Measurements from ENCODE around the gene ADGRF1. TPM values are rescaled to one million over a fixed set of nuclear protein-coding genes. Genes with fewer than 3 reads are reported as not detected.

ADGRF1 gene
- total RNA-seq, 4 donors from 2014 or later = 0.83 TPM; not detected in 3

GRCh38 chr6:47028835-47029360 is 13.2 kb downstream of the ADGRF1 start:
- intact Hi-C loops (cut with DNase I) = no loop called here
- H3K4me1 ChIP-seq = no peaks in the 10 kb centered on the region
- H3K27ac ChIP-seq (replicated peaks in 1 of 4) = no peak overlapping the region
- DNase-seq (ENCODE audit: extremely low spot score) = peak; percentile 62
- H3K27me3 ChIP-seq = peaks cover 0 to 6% (median 0%) of the 10 kb centered on the region in 4 donors
- 83% methylated on average over 8 of the region's 8 CpGs for WGBS
- no peak overlapping the region for H3K4me3 ChIP-seq
- H3K36me3 ChIP-seq = no peaks in the 10 kb centered on the region
- H3K9me3 ChIP-seq = no peaks in the 10 kb centered on the region
- TF ChIP-seq EP300 (IDR thresholded peaks at IDR 0.05) (no peak), CTCF (IDR thresholded peaks at IDR 0.05) (no peak), POLR2A (IDR thresholded peaks at IDR 0.05; ENCODE audit: low read depth) (no peak), POLR2AphosphoS5 (IDR thresholded peaks at IDR 0.05) (no peak)

GRCh38 chr6:47027315-47027714 is 14.8 kb downstream of the ADGRF1 start:
- no peaks in the 10 kb centered on the region for H3K27me3 ChIP-seq
- intact Hi-C loops (cut with DNase I) = no loop called here
- H3K36me3 ChIP-seq = no peaks in the 10 kb centered on the region
- no peak for TF ChIP-seq CTCF (IDR thresholded peaks at IDR 0.05)
- TF ChIP-seq POLR2AphosphoS5 (IDR thresholded peaks at IDR 0.05) = no peak
- no peak for TF ChIP-seq POLR2A (IDR thresholded peaks at IDR 0.05; ENCODE audit: low read depth)
- TF ChIP-seq EP300 (IDR thresholded peaks at IDR 0.05) = no peak
- H3K4me3 ChIP-seq = no peak overlapping the region
- no peak overlapping the region for H3K27ac ChIP-seq (replicated peaks in 1 of 4)
- peak; percentile 39 for DNase-seq (ENCODE audit: extremely low spot score)
- WGBS = 73% methylated on average over 3 of the region's 3 CpGs
- H3K9me3 ChIP-seq = no peaks in the 10 kb centered on the region
- no peaks in the 10 kb centered on the region for H3K4me1 ChIP-seq

- no peaks in the 10 kb centered on the region for H3K36me3 ChIP-seq
- WGBS = 94% methylated on average over 5 of the region's 5 CpGs
- DNase-seq (ENCODE audit: extremely low spot score) = peak; percentile 66
- H3K27me3 ChIP-seq = no peaks in the 10 kb centered on the region
- no peak overlapping the region for H3K27ac ChIP-seq (replicated peaks in 1 of 4)
- H3K4me1 ChIP-seq = no peaks in the 10 kb centered on the region
- TF ChIP-seq EP300 (IDR thresholded peaks at IDR 0.05) (no peak), CTCF (IDR thresholded peaks at IDR 0.05) (no peak), POLR2AphosphoS5 (IDR thresholded peaks at IDR 0.05) (no peak), POLR2A (IDR thresholded peaks at IDR 0.05; ENCODE audit: low read depth) (no peak)
- no peaks in the 10 kb centered on the region for H3K9me3 ChIP-seq
- H3K4me3 ChIP-seq = no peak overlapping the region
- intact Hi-C loops (cut with DNase I) = no loop called here
Measured at GRCh38 chr6:47026679-47027078, 15.5 kb downstream of the ADGRF1 start.

GRCh38 chr6:47023573-47023972 is 18.6 kb downstream of the ADGRF1 start:
- H3K27ac ChIP-seq (replicated peaks in 1 of 4) = no peak overlapping the region
- H3K4me3 ChIP-seq = no peak overlapping the region
- intact Hi-C loops (cut with DNase I) = no loop called here
- TF ChIP-seq POLR2A (IDR thresholded peaks at IDR 0.05; ENCODE audit: low read depth) = no peak
- TF ChIP-seq POLR2AphosphoS5 (IDR thresholded peaks at IDR 0.05) = no peak
- no peak for TF ChIP-seq CTCF (IDR thresholded peaks at IDR 0.05)
- TF ChIP-seq EP300 (IDR thresholded peaks at IDR 0.05) = no peak
- no peaks in the 10 kb centered on the region for H3K9me3 ChIP-seq
- peak; percentile 87 for DNase-seq (ENCODE audit: extremely low spot score)
- H3K27me3 ChIP-seq = no peaks in the 10 kb centered on the region
- WGBS = 63% methylated on average over 1 of the region's 1 CpG
- no peaks in the 10 kb centered on the region for H3K36me3 ChIP-seq
- no peaks in the 10 kb centered on the region for H3K4me1 ChIP-seq

- WGBS = 93% methylated on average over 3 of the region's 3 CpGs
- DNase-seq (ENCODE audit: extremely low spot score) = peak; percentile 12
- intact Hi-C loops (cut with DNase I) = no loop called here
- Histone ChIP-seq H3K27ac (replicated peaks in 1 of 4) (no peak overlapping the region), H3K27me3 (no peaks in the 10 kb centered on the region), H3K4me3 (no peak overlapping the region), H3K9me3 (no peaks in the 10 kb centered on the region), H3K4me1 (no peaks in the 10 kb centered on the region), H3K36me3 (no peaks in the 10 kb centered on the region)
- TF ChIP-seq CTCF (IDR thresholded peaks at IDR 0.05) = no peak
- no peak for TF ChIP-seq POLR2AphosphoS5 (IDR thresholded peaks at IDR 0.05)
- TF ChIP-seq EP300 (IDR thresholded peaks at IDR 0.05) = no peak
- no peak for TF ChIP-seq POLR2A (IDR thresholded peaks at IDR 0.05; ENCODE audit: low read depth)
Measured at GRCh38 chr6:47022191-47022590, 19.9 kb downstream of the ADGRF1 start.

Data from esophagus muscularis mucosa (tissue), 4 donors.